Measurements from ENCODE around the gene SLC7A8. TPM values are rescaled to one million over a fixed set of nuclear protein-coding genes. Genes with fewer than 3 reads are reported as not detected.

The SLC7A8 gene
- total and polyA plus RNA-seq, 2 of the 4 experiments (the other 2 are of a cell fraction), result 0.31 TPM; not detected in 1

- H2AFZ ChIP-seq (replicated peaks; ENCODE audit: low read length, poor library complexity), result peak within 1 kb of the TSS; percentile 5
- peaks cover 25% of the 10 kb centered on the region for H3K9me1 ChIP-seq (ENCODE audit: insufficient read depth, low read length)
- peaks cover 22% of the 10 kb centered on the region for H3K4me1 ChIP-seq (ENCODE audit: control insufficient read depth, insufficient read depth, low read length)
- no peak within 1 kb of the TSS for H3K9ac ChIP-seq (ENCODE audit: low read depth, low read length)
- no peak within 1 kb of the TSS for H2BK5ac ChIP-seq (ENCODE audit: low read depth, low read length, poor library complexity, severe bottlenecking)
- BruUV-seq (replicated peaks), result no TSS peak
- H3K14ac ChIP-seq (replicated peaks; ENCODE audit: low read depth, low read length), result no peak within 1 kb of the TSS
- in situ Hi-C loops (cut with MboI; ENCODE audit: low sequenced_read_pairs) (loop anchor here (10.0 kb wide), 1 partner anchor 186 kb away; the partner anchor contains the start of genes BCL2L2 and PPP1R3E), intact Hi-C loops (cut with micrococcal nuclease) (no loop called here), dilution Hi-C loops (cut with HindIII; ENCODE audit: low sequenced_read_pairs, unreplicated experiment) (no loop called here)
- ChIA-PET POLR2A (ENCODE audit: unreplicated experiment) (no interaction called here), CTCF (interaction anchor here (0.7 to 1.5 kb wide), 3 partner anchors 50 to 68 kb away, joined by 3 to 5 read pairs (median 4); no protein-coding TSS in a partner anchor)
- H3K4me2 ChIP-seq (ENCODE audit: low read depth, low read length), result no peak within 1 kb of the TSS
- no peak within 1 kb of the TSS for H4K91ac ChIP-seq (ENCODE audit: insufficient read depth, low read depth, low read length)
- 0 out of 2 replicates have a peak within 1 kb of the TSS, but pooled peaks have one; percentile 16 for H3K4ac ChIP-seq (ENCODE audit: low read depth, low read length)
- H3K36me3 ChIP-seq (ENCODE audit: control insufficient read depth, insufficient read depth, low read length), result no peaks in the 10 kb centered on the region
- WGBS, 2 experiments (ENCODE audit: extremely low coverage in 2 of 2, insufficient read length in 1 of 2), result 93% methylated on average over 8 of the region's 32 CpGs; no CpG with 5 or more reads in 1 of the 2 experiments
- no peak within 1 kb of the TSS for H3K23ac ChIP-seq (ENCODE audit: low read depth, low read length)
- no peaks in the 10 kb centered on the region for H3K27me3 ChIP-seq (ENCODE audit: control insufficient read depth, insufficient read depth, low read length)
- H3K27ac ChIP-seq (ENCODE audit: insufficient read depth, low read length), result no peak within 1 kb of the TSS
- H4K8ac ChIP-seq (ENCODE audit: low read depth in 2 of 2, low read length in 2 of 2), result no peak within 1 kb of the TSS
- no peak within 1 kb of the TSS for H3K18ac ChIP-seq (ENCODE audit: low read depth, low read length)
- peak within 1 kb of the TSS; percentile 30; the same call in 1 of the 2 replicates for H2BK120ac ChIP-seq (ENCODE audit: low read depth, low read length)
- H2BK20ac ChIP-seq (ENCODE audit: low read depth, low read length), result no peak within 1 kb of the TSS
- no peak within 1 kb of the TSS for H3K4me3 ChIP-seq (ENCODE audit: insufficient read depth, low read depth, low read length)
- no peak within 1 kb of the TSS for H3K56ac ChIP-seq (ENCODE audit: extremely low read depth, insufficient read depth, low read length)
- no peak for DNase-seq
- H2BK15ac ChIP-seq (ENCODE audit: low read depth, low read length), result 0 out of 3 replicates have a peak within 1 kb of the TSS, but pooled peaks have one; percentile 52
- peaks cover 5 to 9% of the 10 kb centered on the region in 2 experiments; a peak in 2 of 4 replicates for H3K79me1 ChIP-seq (ENCODE audit: low read depth in 1 of 2, low read length in 2 of 2)
- no peaks in the 10 kb centered on the region for H4K20me1 ChIP-seq (ENCODE audit: insufficient read depth, low read length)
- no peak for ATAC-seq (ENCODE audit: low read depth)
- peak within 1 kb of the TSS; percentile 17 for H2AK9ac ChIP-seq (replicated peaks; ENCODE audit: low read depth, low read length, poor library complexity)
- peak within 1 kb of the TSS; percentile 25; the same call in 1 of the 2 replicates for H2AK5ac ChIP-seq (ENCODE audit: low read depth, low read length)
- H4K5ac ChIP-seq (ENCODE audit: low read depth, low read length), result no peak within 1 kb of the TSS
- no peaks in the 10 kb centered on the region for H3K9me3 ChIP-seq (ENCODE audit: control insufficient read depth, insufficient read depth, low read length)
- TF ChIP-seq NFE2L2 (IDR thresholded peaks at IDR 0.05; ENCODE audit: low read depth, low read length), result no peak
- no peak for TF ChIP-seq ELK1 (IDR thresholded peaks at IDR 0.05; ENCODE audit: borderline replicate concordance, low read depth, low read length)
- TF ChIP-seq BHLHE40 (IDR thresholded peaks at IDR 0.05; ENCODE audit: low read depth, low read length), result no peak
- no peak for TF ChIP-seq RCOR1 (IDR thresholded peaks at IDR 0.05; ENCODE audit: insufficient replicate concordance, low read length)
- no peak for TF ChIP-seq MAZ (IDR thresholded peaks at IDR 0.05; ENCODE audit: borderline replicate concordance, low read depth, low read length)
- no peak for TF ChIP-seq MAFK (IDR thresholded peaks at IDR 0.05; ENCODE audit: low read depth, low read length)
Measured at GRCh38 chr14:23118506-23119362, 64.7 kb downstream of the SLC7A8 start, which contains the start of gene CEBPE. Gene CEBPE, minus strand, starts transcription at chr14:23119255. Its CDS starts 164 bp downstream, at chr14:23119091.

Data from IMR-90 (cell line).